RPMI8226 (cell line): ENCODE measurements around the gene NPIPA8.
"Not testable (repeated sequence)": the region's sequence is repeated elsewhere in the genome, so short reads cannot be mapped to it uniquely, and the experiment has no call there.

Experiments used
- DNase-seq: peaks from one replicate; pipeline ENCODE4 v3.0.0-alpha.2; 2015

Gene NPIPA8

GRCh38 chr16:18336636-18337035 is at the start of gene NPIPA8:
TSS of gene NPIPA8 (minus strand) at chr16:18336736. CDS start at chr16:18332662, 4,074 bp downstream.
- not testable (repeated sequence) for DNase-seq

- not testable (repeated sequence) for DNase-seq
Observed at GRCh38 chr16:18385285-18385684, 48.7 kb upstream of the NPIPA8 start.

GRCh38 chr16:18384869-18385268 is 48.3 kb upstream of the NPIPA8 start:
- DNase-seq, result not testable (repeated sequence)

- not testable (repeated sequence) for DNase-seq
Observed at GRCh38 chr16:18384098-18384636, 47.6 kb upstream of the NPIPA8 start.

- DNase-seq, result not testable (repeated sequence)
Observed at GRCh38 chr16:18382696-18383095, 46.2 kb upstream of the NPIPA8 start.

GRCh38 chr16:18347742-18348141 is 11.2 kb upstream of the NPIPA8 start:
- DNase-seq, result not testable (repeated sequence)

- DNase-seq, result not testable (repeated sequence)
Observed at GRCh38 chr16:18346993-18347392, 10.5 kb upstream of the NPIPA8 start.

GRCh38 chr16:18344634-18345033 is 8.1 kb upstream of the NPIPA8 start:
- DNase-seq, result not testable (repeated sequence)

GRCh38 chr16:18341986-18342385 is 5.5 kb upstream of the NPIPA8 start:
- DNase-seq, result not testable (repeated sequence)

GRCh38 chr16:18341417-18341960 is 5.0 kb upstream of the NPIPA8 start:
- DNase-seq, result not testable (repeated sequence)

- DNase-seq, result not testable (repeated sequence)
Observed at GRCh38 chr16:18339210-18339609, 2.7 kb upstream of the NPIPA8 start.

- DNase-seq, result not testable (repeated sequence)
Observed at GRCh38 chr16:18311811-18312210, 24.7 kb downstream of the NPIPA8 start.

GRCh38 chr16:18309159-18309558 is 27.4 kb downstream of the NPIPA8 start:
- DNase-seq, result not testable (repeated sequence)

- DNase-seq, result not testable (repeated sequence)
Observed at GRCh38 chr16:18307241-18307640, 29.3 kb downstream of the NPIPA8 start.

- DNase-seq, result not testable (repeated sequence)
Observed at GRCh38 chr16:18306066-18306465, 30.5 kb downstream of the NPIPA8 start.

- not testable (repeated sequence) for DNase-seq
Observed at GRCh38 chr16:18303059-18303706, 33.4 kb downstream of the NPIPA8 start.

- DNase-seq, result not testable (repeated sequence)
Observed at GRCh38 chr16:18297714-18298113, 38.8 kb downstream of the NPIPA8 start.

GRCh38 chr16:18296931-18297330 is 39.6 kb downstream of the NPIPA8 start:
- DNase-seq, result not testable (repeated sequence)

- DNase-seq, result not testable (repeated sequence)
Observed at GRCh38 chr16:18294371-18294770, 42.2 kb downstream of the NPIPA8 start.

GRCh38 chr16:18293337-18293956 is 43.1 kb downstream of the NPIPA8 start:
- not testable (repeated sequence) for DNase-seq

GRCh38 chr16:18290959-18291358 is 45.6 kb downstream of the NPIPA8 start:
- not testable (repeated sequence) for DNase-seq

- not testable (repeated sequence) for DNase-seq
Observed at GRCh38 chr16:18286342-18286741, 50.2 kb downstream of the NPIPA8 start.

GRCh38 chr16:18280319-18280718 is 56.2 kb downstream of the NPIPA8 start:
- not testable (repeated sequence) for DNase-seq

GRCh38 chr16:18276756-18277155 is 59.8 kb downstream of the NPIPA8 start:
- DNase-seq, result not testable (repeated sequence)
